LHCN-M2 (cell line): ENCODE data around the gene LPCAT1. TPM values are rescaled to one million over a fixed set of nuclear protein-coding genes. Genes with fewer than 3 reads are reported as not detected.
"Not testable (repeated sequence)": the region's sequence is repeated elsewhere in the genome, so short reads cannot be mapped to it uniquely, and the experiment has no call there.

ENCODE experiments used
- DNase-seq: peaks from one replicate; pipeline ENCODE4 v3.0.0-alpha.2; 2012; ENCODE audit warnings: low read depth
- total RNA-seq: library from RNA; depleted of rRNA; stranded (reverse); fragments of >200 nt; gene quantifications from 2 replicates; pipeline ENCODE4 v1.2.3, GENCODE V29; 2014

Gene LPCAT1
- total RNA-seq, 1 experiment from 2014 or later, result 30.8 TPM

DNA sequence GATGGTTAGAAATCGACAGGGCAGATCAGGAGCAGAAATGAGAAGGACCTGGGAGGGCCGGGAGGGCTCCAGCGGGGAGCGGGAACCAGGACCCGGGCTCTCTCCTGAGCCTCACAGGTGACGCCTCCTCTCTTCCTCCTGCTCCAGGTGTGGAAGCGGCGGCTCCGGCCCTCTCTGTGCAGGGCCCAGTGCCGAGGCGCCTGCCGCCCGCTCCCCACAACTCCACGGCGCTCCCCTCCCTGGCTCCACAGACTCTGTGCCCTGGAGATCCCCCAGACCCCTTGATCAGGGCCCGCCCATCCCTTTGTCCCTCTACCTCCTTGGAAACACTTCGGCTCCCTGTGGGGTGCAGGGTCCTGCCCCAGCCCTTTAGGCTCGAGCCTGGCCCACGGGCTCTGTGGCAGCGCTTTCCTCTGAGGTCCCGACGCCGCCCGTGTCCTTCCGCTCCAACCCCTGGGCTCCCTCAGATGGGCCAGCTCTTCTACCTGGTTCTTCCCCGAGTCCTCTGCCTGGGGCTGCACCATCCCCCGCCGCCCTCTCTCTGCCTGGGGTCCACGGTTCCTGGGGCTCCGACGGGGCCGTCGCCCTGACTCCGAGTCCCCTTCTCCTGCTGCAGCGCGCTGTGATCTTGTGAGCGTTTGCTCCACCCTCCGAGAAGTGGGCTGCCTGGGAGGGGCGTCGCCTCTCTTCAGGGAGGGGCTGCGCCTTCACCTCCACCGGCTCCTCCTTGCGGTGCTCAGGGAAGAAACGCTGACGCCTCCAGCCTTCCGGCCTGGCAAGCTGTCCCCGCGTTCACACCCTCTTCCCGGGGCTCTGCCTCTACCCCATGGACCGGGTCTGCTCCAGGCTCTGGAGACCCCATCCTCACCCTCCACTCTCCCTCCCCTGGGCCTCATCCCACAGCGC is 56.2 kb downstream of the LPCAT1 start:
- no peak for DNase-seq

DNA sequence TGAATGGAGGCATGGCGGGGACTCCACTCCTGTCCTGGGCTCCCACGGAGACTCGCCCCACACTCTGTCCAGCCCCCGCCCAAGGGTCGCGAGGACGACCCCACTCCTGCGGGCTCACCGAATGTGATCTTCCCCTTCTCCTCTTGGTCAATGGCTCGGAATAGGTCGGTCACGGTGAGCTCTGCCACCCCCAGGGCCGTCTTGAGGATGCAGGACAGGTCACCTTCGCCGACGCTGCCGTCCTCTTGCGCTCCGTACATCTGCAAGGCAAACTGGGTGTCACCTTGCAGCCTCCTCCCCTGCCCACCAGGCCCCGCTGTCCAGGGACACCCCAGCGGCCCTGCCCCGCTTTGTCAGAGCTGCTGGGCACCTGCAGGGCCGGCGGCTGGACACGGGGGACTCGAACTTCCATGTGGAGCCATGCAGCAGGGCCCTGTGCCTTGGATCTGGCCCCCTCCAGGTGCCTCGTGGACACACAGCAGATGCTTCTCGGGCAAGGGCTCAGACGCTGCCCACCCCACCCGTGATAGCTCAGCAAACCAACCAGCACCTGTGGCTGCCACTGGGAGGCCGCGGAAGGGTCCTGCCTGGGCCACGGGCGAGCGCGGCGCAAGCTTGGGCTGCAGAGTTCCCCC is 57.0 kb downstream of the LPCAT1 start:
- DNase-seq, result no peak

DNA sequence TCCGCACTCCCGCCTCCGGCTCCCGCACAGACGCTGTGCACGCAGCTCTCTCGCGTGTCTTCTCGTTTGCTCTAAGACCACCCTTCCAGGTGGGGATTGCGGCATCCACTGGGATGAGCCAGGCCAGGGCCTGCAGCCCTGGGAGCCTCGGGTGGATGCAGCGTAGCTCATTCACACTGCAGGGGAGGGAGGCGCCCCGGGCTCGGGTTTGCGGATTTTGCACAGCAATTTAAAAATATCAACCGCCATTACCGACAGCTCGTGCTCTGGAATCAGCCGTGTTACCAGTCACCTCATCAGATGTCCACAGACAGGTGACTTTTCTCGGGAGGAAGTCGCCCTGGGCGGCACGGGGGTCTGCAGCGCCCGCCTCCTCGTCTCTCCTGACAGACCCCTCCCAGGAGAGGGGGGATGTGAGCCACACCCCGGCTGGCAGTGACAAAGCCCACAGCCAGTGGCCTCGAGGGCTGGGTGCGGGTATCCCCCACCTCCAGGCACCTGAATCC is 57.7 kb downstream of the LPCAT1 start:
- no peak for DNase-seq

DNA sequence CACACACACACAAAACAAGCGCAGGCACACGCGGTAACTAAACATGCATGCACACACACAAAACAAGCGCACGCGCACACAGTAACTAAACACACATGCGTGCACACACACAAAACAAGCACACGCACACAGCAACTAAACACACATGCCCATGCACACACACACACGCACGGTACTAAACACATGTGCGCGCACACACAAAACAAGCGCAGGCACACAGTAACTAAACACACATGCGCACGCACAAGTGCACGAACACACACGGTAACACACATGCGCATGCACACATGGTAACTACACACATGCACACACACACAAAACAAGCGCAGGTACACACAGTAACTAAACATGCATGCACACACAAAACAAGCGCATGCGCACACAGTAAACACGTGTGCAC is 58.6 kb downstream of the LPCAT1 start:
- no peak for DNase-seq

DNA sequence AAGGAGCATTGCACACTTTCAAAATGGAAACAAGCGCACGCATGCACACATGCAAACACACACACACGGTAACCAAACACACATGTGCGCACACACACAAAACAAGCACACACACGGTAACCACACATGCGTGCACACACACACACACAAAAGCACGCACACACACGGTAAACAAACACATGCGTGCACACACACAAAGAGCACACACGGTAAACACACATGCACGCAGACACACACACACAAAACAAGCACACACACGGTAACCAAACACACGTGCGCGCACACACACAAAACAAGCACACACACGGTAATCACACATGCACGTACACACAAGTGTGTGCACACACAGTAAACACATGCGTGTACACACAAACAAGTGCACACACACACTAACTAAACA is 59.2 kb downstream of the LPCAT1 start:
- DNase-seq, result no peak

DNA sequence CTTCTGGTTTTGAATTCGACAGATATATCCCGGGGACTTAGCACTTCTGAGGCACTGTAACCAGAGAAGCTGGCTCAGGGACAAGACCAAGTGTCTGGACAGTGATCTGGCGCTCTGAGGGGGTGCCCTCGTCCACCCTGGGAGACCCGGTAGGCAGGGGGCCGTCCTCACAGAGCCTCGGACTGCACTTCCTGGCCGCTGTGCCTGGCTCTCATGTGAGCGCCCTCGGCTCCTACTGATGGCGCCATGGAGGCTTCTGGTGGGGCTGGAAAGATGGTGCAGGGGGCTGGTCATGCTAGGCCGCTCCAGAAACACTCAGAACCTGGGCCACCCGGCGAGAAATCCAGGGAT is 59.7 kb downstream of the LPCAT1 start:
- DNase-seq, result no peak

DNA sequence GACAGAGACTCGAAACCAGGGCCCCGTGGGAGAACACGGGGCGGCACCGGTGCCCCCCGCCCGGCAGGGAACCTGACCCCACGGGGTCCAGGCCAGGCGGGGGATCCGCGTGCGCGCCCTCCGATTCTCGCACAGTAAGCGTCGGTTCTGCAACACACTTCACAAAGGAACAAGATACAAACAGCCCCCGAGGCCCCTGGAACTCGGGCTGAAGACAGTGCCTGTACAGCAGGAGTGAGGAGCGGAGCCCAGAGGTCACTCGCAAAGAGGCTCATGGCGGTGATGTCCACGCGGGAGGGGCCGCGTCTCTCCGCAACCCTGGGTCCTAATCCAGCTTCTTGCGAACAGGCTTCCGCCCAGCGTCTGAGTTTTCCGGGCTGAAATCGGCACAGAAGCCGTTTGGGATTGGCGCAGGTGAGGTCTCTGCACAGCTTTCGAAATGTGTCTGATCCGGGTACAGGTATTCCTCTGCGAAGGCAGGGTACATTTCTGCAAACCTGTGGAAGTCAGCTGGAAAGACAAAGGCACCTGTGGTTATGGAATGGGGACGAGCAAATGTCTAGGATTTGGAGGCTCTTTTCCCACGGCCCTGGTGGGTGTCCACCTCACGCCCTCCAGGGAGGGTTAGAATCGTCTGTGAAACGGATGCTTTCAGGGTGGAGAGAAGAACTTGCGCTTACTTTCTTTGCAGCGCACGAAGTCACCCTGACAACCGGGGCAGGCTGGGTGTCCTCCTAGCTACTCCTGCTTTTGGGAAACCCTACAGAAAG is 60.2 kb downstream of the LPCAT1 start:
- no peak for DNase-seq

DNA sequence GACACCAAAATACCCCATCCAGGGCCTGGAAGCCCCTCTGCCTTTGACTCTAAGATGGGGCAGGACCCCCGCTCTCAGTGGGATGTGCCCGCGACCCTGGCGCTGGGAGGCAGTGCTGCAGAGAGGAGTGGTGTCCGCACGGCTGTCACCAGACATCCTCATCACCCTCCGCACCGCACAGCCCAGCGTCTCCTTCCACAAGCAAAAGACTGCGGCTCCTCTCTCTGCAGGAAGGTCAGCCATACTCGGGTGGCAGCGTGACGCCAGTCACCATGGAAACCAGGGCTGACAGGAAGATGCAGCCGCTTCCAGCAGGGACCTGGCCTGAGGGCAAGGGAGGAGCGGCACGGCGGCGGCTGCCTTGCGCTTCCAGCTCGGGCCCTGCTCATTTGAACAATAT is 61.4 kb downstream of the LPCAT1 start:
- DNase-seq, result no peak

DNA sequence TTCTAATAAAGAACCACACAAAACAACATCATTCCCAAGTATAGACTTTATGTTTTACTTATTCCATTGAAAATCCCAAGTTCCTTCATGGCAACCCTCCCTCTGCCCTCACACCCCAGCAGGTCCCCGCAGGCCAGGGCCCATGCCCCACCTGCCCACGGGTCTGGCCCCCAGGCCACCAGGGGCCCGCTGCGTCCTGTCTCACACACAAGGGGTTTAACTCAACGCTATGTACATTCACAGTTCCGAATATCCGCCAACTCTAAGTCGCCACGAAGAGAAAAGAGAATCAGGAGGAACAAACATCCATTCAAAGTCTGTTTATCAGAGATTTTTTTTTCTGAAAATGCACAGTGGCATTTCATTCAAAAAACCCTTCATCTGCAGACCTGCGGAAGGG is 62.4 kb downstream of the LPCAT1 start:
- DNase-seq, result no peak

DNA sequence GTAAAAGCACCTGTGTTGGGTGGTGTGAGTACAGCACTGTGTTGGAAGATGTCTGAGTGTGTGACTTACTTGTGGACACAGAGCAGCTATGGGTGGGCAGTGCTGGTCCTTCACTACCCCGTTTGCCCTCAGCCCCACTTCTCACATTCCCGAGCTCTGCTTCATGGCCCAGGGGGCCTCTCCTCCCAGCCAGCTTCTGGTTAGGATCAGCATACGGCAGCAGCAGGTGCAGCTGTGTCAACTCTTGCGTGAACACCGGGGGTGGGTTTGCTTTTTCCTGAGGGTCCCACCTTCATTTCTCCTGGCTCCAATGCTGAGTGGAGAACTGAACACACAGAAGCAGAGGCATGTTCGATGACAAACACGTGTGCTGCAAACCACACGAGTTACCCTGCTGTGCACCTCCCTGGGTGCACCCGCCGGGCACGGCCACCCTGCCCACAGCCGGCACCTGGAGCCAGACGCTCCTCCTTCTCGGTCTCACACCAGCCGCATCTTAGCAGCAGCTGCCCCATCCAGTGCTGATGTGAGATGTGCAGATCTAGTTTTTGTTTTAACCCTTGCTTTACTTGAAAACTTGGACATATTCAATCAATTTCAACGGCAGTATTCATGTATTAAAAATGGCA is 63.6 kb downstream of the LPCAT1 start:
- no peak for DNase-seq

DNA sequence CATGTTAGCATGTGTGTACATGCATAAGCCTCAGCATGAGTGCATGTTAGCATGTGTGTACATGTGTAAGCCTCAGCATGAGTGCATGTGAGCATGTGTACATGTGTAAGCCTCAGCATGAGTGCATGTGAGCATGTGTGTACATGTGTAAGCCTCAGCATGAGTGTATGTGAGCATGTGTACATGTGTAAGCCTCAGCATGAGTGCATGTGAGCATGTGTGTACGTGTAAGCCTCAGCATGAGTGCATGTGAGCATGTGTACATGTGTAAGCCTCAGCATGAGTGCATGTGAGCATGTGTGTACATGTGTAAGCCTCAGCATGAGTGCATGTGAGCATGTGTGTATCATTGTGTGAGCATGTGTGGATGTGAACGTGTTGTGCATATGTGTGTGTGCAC is 64.3 kb downstream of the LPCAT1 start:
- DNase-seq, result not testable (repeated sequence)

DNA sequence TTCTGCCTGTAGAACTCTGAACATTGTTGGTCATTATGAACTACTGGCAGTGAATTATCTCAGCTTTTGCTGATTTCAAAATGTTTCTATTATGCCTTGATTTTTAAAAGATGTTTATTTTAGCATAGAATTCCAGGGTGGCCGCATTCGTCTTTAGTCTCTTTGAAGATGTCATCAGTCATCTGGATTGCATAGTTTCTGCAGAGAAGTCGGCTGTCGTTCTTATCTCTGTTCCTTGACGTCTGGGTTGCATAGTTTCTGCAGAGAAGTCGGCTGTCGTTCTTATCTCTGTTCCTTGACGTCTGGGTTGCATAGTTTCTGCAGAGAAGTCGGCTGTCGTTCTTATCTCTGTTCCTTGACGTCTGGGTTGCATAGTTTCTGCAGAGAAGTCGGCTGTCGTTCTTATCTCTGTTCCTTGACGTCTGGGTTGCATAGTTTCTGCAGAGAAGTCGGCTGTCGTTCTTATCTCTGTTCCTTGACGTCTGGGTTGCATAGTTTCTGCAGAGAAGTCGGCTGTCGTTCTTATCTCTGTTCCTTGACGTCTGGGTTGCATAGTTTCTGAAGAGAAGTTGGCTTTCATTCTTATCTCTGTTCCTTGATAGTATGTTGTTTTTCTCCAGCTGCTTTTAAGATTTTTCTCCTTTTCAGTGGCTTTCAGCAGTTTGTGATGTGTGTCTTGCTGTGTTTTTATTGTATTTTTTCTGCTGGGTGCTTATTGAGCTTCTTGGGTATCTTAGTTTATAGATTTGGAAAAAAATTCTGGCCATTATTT is 67.5 kb downstream of the LPCAT1 start:
- DNase-seq, result not testable (repeated sequence)

DNA sequence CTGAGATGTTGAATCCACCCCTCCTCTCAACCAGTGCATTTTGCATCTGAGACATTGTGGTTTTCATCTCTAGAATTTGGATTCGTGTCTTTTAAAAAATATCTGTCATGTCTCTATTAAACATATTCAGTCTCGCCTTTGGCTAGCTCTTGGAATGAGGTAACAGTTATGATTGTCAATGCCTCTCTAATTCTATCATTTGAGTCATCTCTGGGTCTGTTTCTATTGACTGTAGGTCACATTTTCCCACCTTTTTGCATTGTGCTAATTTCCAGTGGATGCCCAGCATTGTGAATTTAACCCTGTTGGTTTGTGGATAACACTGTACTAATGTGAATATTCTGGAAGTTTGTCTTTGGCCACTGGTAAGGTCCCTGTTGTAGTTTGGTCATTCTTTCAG is 70.1 kb downstream of the LPCAT1 start:
- DNase-seq, result no peak

DNA sequence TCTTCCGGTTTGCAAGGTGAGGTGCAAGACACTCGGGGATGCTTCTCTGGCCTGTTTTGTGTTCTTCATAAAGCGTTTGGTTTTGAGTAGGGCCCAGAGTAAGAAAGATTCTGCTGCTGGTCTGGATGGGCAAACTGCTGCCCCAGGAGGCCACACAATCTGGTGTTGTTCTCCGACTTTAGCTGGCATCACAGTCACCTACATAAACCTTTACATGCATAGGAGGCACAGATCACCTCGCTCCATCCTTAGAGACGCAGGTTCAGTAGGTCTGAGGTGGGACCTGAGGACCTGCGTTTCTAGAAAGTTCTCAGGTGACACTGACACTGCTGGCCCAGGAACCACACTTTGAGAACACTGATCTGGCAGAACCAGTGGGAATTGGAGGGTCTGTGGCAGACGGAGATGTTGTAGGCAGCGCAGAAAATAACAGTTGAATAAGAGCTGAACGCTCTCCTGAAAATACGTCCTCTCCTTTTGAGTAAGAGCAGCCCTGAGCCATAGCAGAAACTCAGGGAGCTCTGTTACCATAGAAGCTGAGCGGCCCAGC is 74.6 kb downstream of the LPCAT1 start:
- no peak for DNase-seq

DNA sequence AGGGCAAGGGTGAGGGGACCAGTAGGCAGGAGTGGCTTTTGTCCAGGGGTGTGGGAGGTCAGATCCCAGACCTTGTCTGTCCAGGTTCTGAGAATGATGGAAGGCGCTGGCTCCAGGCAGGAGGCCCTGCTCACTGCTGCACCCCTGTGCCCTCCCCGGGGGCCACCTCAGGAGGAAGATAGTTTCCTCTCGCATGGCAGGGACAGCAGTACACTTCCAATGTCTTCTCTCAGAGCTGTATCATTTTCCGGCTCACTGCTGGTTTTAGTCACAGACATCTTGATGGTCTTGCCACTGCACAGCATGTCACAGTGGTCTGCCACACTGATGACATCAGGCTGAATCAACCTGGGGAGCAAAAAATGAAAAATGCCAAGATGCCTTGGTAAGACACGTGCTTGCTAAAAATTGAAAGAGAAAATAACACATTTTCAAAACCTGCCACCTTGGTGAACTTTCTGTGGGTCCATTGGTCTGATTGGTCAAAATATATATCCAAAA is 75.2 kb downstream of the LPCAT1 start:
- DNase-seq, result no peak

DNA sequence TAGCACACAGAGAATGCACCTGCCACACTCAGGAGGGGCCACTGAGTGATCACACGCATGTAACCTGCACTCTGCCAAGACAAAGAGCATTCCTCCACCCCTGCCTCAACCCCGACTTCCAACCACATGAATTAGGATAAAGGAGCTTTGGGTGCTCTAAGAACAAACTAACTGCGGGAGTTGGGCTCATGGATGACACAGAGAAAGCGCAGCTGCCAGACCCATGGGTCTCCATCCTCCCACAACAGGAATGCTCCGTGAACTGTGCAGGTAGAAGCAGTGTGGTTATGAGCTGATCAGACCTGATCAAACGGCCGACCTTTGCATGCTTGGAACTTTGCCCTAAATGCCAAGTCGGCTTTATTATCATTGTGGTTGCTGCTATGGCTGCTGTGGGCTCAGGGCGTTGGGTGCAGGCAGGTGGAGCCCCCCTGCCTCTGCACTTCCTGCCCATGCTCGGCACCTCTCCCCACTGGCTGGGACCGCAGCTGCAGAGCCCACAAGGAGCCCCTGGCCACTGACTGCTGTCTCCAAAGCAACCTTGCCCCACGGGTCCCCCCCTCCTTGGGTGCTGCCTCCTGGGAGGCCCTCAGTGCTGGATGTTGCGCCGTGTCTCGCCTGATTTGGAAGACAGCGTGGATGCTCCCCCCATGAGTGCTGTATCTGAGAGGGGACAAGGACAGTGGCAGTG is 75.9 kb downstream of the LPCAT1 start:
- DNase-seq, result no peak

DNA sequence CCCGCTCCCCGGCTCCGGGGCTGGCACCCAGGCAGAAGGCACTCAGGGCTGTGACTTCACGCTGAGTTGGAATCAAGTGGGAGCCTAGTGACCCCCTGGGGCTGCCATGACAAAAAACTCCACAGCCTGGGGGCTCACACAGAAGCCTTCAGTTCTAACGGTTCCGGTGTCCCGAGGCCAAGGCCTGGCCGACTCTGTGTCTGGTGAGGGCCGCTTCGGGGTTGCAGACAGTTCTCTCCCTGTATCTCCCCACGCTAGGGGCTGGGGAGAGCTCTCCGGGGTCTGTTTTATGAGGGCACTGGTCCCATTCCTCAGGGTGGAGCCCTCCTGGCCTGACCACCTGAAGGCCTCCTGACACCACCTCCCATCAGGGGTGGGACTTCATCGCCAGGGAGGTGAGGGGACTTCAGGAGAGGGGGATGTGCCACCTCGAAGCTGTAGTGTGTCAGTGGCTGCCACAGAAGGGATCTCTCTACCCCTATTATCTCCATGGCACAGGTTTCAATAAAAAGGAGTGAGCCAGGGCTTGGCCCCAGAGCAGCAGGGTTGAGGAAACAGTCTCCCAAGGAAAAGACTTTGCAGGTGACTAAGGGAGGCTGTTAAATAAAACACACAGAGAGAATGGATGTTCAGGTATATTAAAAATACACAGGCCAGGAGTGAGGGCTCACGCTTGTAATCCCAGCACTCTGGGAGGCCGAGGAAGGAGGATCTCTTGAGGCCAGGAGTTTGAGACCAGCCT is 77.0 kb downstream of the LPCAT1 start:
- no peak for DNase-seq

DNA sequence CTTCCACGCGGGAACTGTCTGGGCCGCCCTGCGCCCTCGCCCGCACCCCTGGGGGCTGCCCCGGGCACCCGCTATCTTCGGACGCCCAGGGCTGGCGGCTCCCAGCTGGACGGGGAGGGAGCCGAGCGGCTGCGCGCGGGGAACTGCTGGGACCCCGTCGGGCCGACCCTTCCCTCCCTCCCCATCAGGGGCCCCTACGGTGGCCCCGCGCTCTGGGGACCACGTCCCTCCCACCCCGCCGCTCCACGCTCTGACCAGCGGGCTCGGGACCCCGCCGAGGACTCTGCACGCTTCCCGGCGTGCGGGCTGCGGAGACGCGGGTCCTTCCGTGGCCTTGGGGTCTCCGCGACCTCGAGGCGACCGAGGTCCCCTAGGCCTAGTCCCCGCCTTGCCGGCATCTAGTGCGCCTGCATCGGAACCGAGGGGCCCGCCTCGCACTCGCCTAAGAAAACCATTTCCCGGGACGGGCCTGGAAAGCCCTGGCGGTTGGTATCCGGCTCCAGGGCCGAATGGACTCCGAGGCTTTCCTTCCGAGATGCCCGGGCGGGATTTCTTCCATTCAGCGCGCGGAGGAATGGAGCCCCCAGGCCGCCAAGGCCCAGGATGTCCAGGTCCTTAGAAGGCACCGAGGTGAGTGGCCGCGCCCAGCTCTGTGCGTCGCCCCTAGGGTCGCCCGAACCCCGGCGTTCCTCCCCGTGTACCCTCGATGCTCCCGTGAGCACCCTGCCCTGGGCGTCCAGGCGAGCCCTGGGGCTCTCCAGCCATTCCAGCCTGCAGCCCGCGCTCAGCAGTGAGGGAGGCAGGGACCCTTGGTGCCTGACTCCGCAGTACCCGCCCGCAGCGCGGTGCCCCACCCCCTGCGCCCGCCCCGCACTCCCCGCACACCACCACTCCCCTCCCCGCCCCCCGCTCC is 77.8 kb downstream of the LPCAT1 start:
- no peak for DNase-seq
